Measurements from ENCODE around the gene SMPD1. TPM values are rescaled to one million over a fixed set of nuclear protein-coding genes. Genes with fewer than 3 reads are reported as not detected.

The SMPD1 gene
- total RNA-seq, 1 donor from 2014 or later, result 48.6 TPM

- DNase-seq (ENCODE audit: low spot score in 2 of 2), result peak in 1 of 2 donors; percentile 72
Observed at GRCh38 chr11:6353367-6353987, 36.8 kb upstream of the SMPD1 start.

GRCh38 chr11:6354651-6355485 lies 35.4 kb upstream of the SMPD1 start:
- Histone ChIP-seq H3K27ac (no peak overlapping the region), H3K27me3 (no peaks in the 10 kb centered on the region), H3K4me1 (peaks cover 5 to 10% of the 10 kb centered on the region in 2 donors), H3K9me3 (no peaks in the 10 kb centered on the region), H3K36me3 (no peaks in the 10 kb centered on the region), H3K4me3 (no peak overlapping the region)
- TF ChIP-seq CTCF (IDR thresholded peaks at IDR 0.05), result no peak
- intact Hi-C loops (cut with DNase I), result no loop called here
- DNase-seq (ENCODE audit: low spot score in 2 of 2), result no peak

More at GRCh38 chr11:6353367-6353987, 36.8 kb upstream of the SMPD1 start:
- intact Hi-C loops (cut with DNase I), result loop anchor here (1.0 kb wide), 2 partner anchors 55 to 102 kb away; no protein-coding TSS in a partner anchor
- H3K36me3 ChIP-seq, result no peaks in the 10 kb centered on the region
- peaks cover 5 to 10% of the 10 kb centered on the region in 2 donors for H3K4me1 ChIP-seq
- peak; percentile 81 to 96 (median 95) for TF ChIP-seq CTCF (IDR thresholded peaks at IDR 0.05)
- H3K9me3 ChIP-seq, result no peaks in the 10 kb centered on the region
- H3K4me3 ChIP-seq, result no peak overlapping the region
- no peaks in the 10 kb centered on the region for H3K27me3 ChIP-seq
- no peak overlapping the region for H3K27ac ChIP-seq

GRCh38 chr11:6356503-6357055 lies 33.7 kb upstream of the SMPD1 start:
- H3K36me3 ChIP-seq, result no peaks in the 10 kb centered on the region
- H3K4me1 ChIP-seq, result peaks cover 5 to 10% of the 10 kb centered on the region in 2 donors
- H3K4me3 ChIP-seq, result no peak overlapping the region
- intact Hi-C loops (cut with DNase I), result loop anchor here (1.0 kb wide), 2 partner anchors 37 to 121 kb away; no protein-coding TSS in a partner anchor
- peak overlapping the region; percentile 89 for H3K27ac ChIP-seq
- no peaks in the 10 kb centered on the region for H3K27me3 ChIP-seq
- DNase-seq (ENCODE audit: low spot score in 2 of 2), result no peak
- no peaks in the 10 kb centered on the region for H3K9me3 ChIP-seq
- no peak for TF ChIP-seq CTCF (IDR thresholded peaks at IDR 0.05)

- peak overlapping the region; percentile 89 for H3K27ac ChIP-seq
- no peaks in the 10 kb centered on the region for H3K36me3 ChIP-seq
- no peaks in the 10 kb centered on the region for H3K9me3 ChIP-seq
- H3K4me1 ChIP-seq, result peaks cover 6 to 14% of the 10 kb centered on the region in 2 donors
- no peak for TF ChIP-seq CTCF (IDR thresholded peaks at IDR 0.05)
- DNase-seq (ENCODE audit: low spot score in 2 of 2), result peak; percentile 53 to 92
- intact Hi-C loops (cut with DNase I), result loop anchor here (1.0 kb wide), 2 partner anchors 38 to 122 kb away; no protein-coding TSS in a partner anchor
- no peaks in the 10 kb centered on the region for H3K27me3 ChIP-seq
- H3K4me3 ChIP-seq, result no peak overlapping the region
Observed at GRCh38 chr11:6357222-6357621, 33.1 kb upstream of the SMPD1 start.

- no peak for DNase-seq (ENCODE audit: low spot score in 2 of 2)
- Histone ChIP-seq H3K27me3 (no peaks in the 10 kb centered on the region), H3K36me3 (no peaks in the 10 kb centered on the region), H3K9me3 (no peaks in the 10 kb centered on the region), H3K4me3 (no peak overlapping the region), H3K4me1 (peaks cover 14 to 26% of the 10 kb centered on the region in 2 donors), H3K27ac (peak overlapping the region in 1 of 2 donors; percentile 19)
- no peak for TF ChIP-seq CTCF (IDR thresholded peaks at IDR 0.05)
- intact Hi-C loops (cut with DNase I), result loop anchor here (5.0 kb wide), 1 partner anchor 338 kb away; no protein-coding TSS in a partner anchor
Observed at GRCh38 chr11:6360183-6360582, 30.1 kb upstream of the SMPD1 start.

Measured in ascending aorta (tissue), 2 donors.